K562 (cell line): ENCODE data around the gene POLR3G. TPM values are rescaled to one million over a fixed set of nuclear protein-coding genes. Genes with fewer than 3 reads are reported as not detected.

ENCODE experiments used
- ATF4 ChIP-seq: fragments of 450-650 bp; formaldehyde crosslinking; IDR thresholded peaks from 2 replicates; pipeline ENCODE4 v1.4.0; 2022; ENCODE audit warnings: mild to moderate bottlenecking, moderate library complexity
- C11orf30 ChIP-seq: fragments of 450-650 bp; IDR thresholded peaks from 2 replicates; pipeline ENCODE4 v1.6.1; 2016; ENCODE audit warnings: low read depth, mild to moderate bottlenecking
- CCAR2 ChIP-seq: fragments of 200-400 bp; formaldehyde crosslinking; IDR thresholded peaks from 2 replicates; pipeline ENCODE4 v1.6.1; 2017; ENCODE audit warnings: mild to moderate bottlenecking, low read depth, low read length
- E2F8 ChIP-seq: fragments of 450-650 bp; IDR thresholded peaks from 2 replicates; pipeline ENCODE4 v1.7.1; 2018; ENCODE audit warnings: mild to moderate bottlenecking, low read depth; ENCODE audit not compliant: partially characterized antibody
- FOXJ3 ChIP-seq: sonication (generic); formaldehyde crosslinking; IDR thresholded peaks from 2 replicates; pipeline ENCODE4 v1.4.0; 2020; ENCODE audit warnings: mild to moderate bottlenecking, missing genetic modification reagents
- GTF2E2 ChIP-seq: fragments of 200-800 bp; sonication (Bioruptor generic); IDR thresholded peaks from 2 replicates; pipeline ENCODE4 v1.6.1; 2016; ENCODE audit warnings: missing genetic modification characterization, missing compliant biosample characterization
- MAFF ChIP-seq: IDR thresholded peaks from 2 replicates; pipeline ENCODE4 v1.6.1; 2012; ENCODE audit warnings: low read length, improper control_type of control experiment
- MAFK ChIP-seq: IDR thresholded peaks from 2 replicates; pipeline ENCODE4 v1.6.1; 2011; ENCODE audit warnings: low read length, improper control_type of control experiment
- MECOM ChIP-seq: fragments of 250-450 bp; sonication (Bioruptor Pico); IDR thresholded peaks from 2 replicates; pipeline ENCODE4 v1.8.0; 2022; ENCODE audit warnings: inconsistent platforms
- NCOR1 ChIP-seq: fragments of 450-650 bp; IDR thresholded peaks from 2 replicates; pipeline ENCODE4 v1.6.1; 2016; ENCODE audit warnings: mild to moderate bottlenecking, moderate library complexity
- NFIX ChIP-seq: fragments of 250-450 bp; sonication (Bioruptor Pico); IDR thresholded peaks from 2 replicates; pipeline ENCODE4 v1.4.0; 2020; ENCODE audit warnings: low read depth, mild to moderate bottlenecking, moderate library complexity
- POU5F1 ChIP-seq: fragments of 150-350 bp; IDR thresholded peaks from 2 replicates; pipeline ENCODE4 v1.6.1; 2014; ENCODE audit warnings: borderline replicate concordance, low read length, low read depth, mild to moderate bottlenecking; ENCODE audit not compliant: partially characterized antibody
- SIN3A ChIP-seq, 2 experiments: fragments of 150-350 bp in 1 of 2; IDR thresholded peaks; 2 replicates each; pipeline ENCODE4 v1.6.1; 2011 to 2016; ENCODE audit warnings: borderline replicate concordance in 2 of 2, low read depth in 2 of 2, low read length in 2 of 2, mild to moderate bottlenecking in 2 of 2, moderate library complexity in 2 of 2; ENCODE audit not compliant: control insufficient read depth in 1 of 2
- SMARCB1 ChIP-seq: IDR thresholded peaks from 2 replicates; pipeline ENCODE4 v1.6.1; 2011; ENCODE audit warnings: improper control_type of control experiment, low read depth; ENCODE audit not compliant: insufficient read length
- ZBTB33 ChIP-seq: sonication (generic); formaldehyde crosslinking; IDR thresholded peaks from 2 replicates; pipeline ENCODE4 v1.8.1; 2023; ENCODE audit warnings: mild to moderate bottlenecking, missing genetic modification reagents
- ZBTB49 ChIP-seq: sonication (generic); formaldehyde crosslinking; IDR thresholded peaks from 2 replicates; pipeline ENCODE4 v1.8.0; 2022; ENCODE audit warnings: missing genetic modification reagents, mild to moderate bottlenecking, borderline replicate concordance
- ZNF316 ChIP-seq: fragments of 450-650 bp; IDR thresholded peaks from 2 replicates; pipeline ENCODE4 v1.6.1; 2016
- ZNF655 ChIP-seq: fragments of 250-450 bp; sonication (Bioruptor Pico); IDR thresholded peaks from 2 replicates; pipeline ENCODE4 v1.5.0; 2021
- polyA plus RNA-seq, 8 experiments: library from polyadenylated mRNA; depleted of rRNA in 4 of 8; stranded (reverse) in 5 of 8; unstranded in 3 of 8; fragments of >200 nt; fragmentation: Nextera tagmentation in 2 of 8; fragmentation: Illumina TruSeq in 1 of 8; extraction: Ambion mirVana in 2 of 8; extraction: Trizol in 1 of 8; gene quantifications; 2 replicates each; pipeline versions ENCODE4 v1.2.1 to v1.2.3, GENCODE V29; 2011 to 2014; ENCODE audit warnings: inconsistent platforms in 1 of 8, missing spikeins in 1 of 8
- total RNA-seq, 7 experiments: library from RNA; depleted of rRNA in 6 of 7; stranded (reverse); fragments of >200 nt in 6 of 7; fragmentation: Illumina TruSeq in 2 of 7; extraction: Trizol in 2 of 7; gene quantifications; 2 replicates each; pipeline versions ENCODE4 v1.2.1 to v1.2.3, GENCODE V29; 2011 to 2021; ENCODE audit warnings: low replicate concordance in 1 of 7

The POLR3G gene
- total and polyA plus RNA-seq, 9 of the 15 experiments (the other 6 are each of a cell fraction or from before 2014, with no cell fraction given) = 39.0 to 111 (median 59.0) TPM

- no peak for TF ChIP-seq ATF4 (CRISPR knock-in tag)
- no peak for TF ChIP-seq CCAR2
- TF ChIP-seq E2F8 = no peak
- TF ChIP-seq C11orf30 = peak; percentile 77
- TF ChIP-seq POU5F1 = no peak
- no peak for TF ChIP-seq NFIX (CRISPR knock-in tag)
- TF ChIP-seq MECOM = no peak
- peak; percentile 91 for TF ChIP-seq ZNF316
- no peak for TF ChIP-seq ZBTB33 (CRISPR knock-in tag)
- TF ChIP-seq MAFF = peak; percentile 34; the same call in 1 of the 2 replicates
- no peak for TF ChIP-seq SIN3A (IDR thresholded peaks at IDR 0.05; ENCODE audit: borderline replicate concordance in 2 of 2, control insufficient read depth in 1 of 2, low read depth in 2 of 2, low read length in 2 of 2)
- TF ChIP-seq MAFK = peak; percentile 57; the same call in 1 of the 2 replicates
- no peak for TF ChIP-seq GTF2E2 (tag)
- TF ChIP-seq ZBTB49 = no peak
- TF ChIP-seq FOXJ3 (CRISPR knock-in tag) = no peak
- TF ChIP-seq NCOR1 = no peak
- TF ChIP-seq SMARCB1 = no peak
- TF ChIP-seq ZNF655 (CRISPR knock-in tag) = no peak
These were observed 6.0 kb downstream of the POLR3G start (continued) for GRCh38 chr5:90480699-90481098.
